Activated T-cell treated with anti-CD3 and anti-CD28 coated beads, Interleukin-2, amount 50 U/mL, for 4 hours (primary cell): ENCODE measurements around the gene ACTN1. TPM values are rescaled to one million over a fixed set of nuclear protein-coding genes. Genes with fewer than 3 reads are reported as not detected.
"Not testable (repeated sequence)": the region's sequence is repeated elsewhere in the genome, so short reads cannot be mapped to it uniquely, and the experiment has no call there.

Source experiments
- ATAC-seq, 2 donors: fragments of 200-7000 bp; cut with Tn5 transposase; one replicate each; pipeline ENCODE4 v1.10.0; 2021
- DNase-seq: peaks from one replicate; pipeline ENCODE4 v3.0.0-alpha.2; 2020
- H3K27me3 Mint-ChIP-seq: one replicate; pipeline ENCODE4 v1.8.0; 2021; ENCODE audit warnings: low read depth, mixed read lengths
- H3K36me3 Mint-ChIP-seq: one replicate; pipeline ENCODE4 v1.8.0; 2022; ENCODE audit warnings: mixed read lengths; ENCODE audit not compliant: insufficient read depth
- H3K4me1 Mint-ChIP-seq: one replicate; pipeline ENCODE4 v1.8.0; 2021; ENCODE audit warnings: low read depth, mixed read lengths
- H3K4me3 Mint-ChIP-seq: one replicate; pipeline ENCODE4 v1.8.0; 2021; ENCODE audit warnings: mild to moderate bottlenecking, moderate library complexity, mixed read lengths
- H3K9me3 Mint-ChIP-seq: one replicate; pipeline ENCODE4 v1.8.0; 2021; ENCODE audit warnings: mixed read lengths
- total RNA-seq, 3 donors: library from RNA; stranded (reverse); gene quantifications; one replicate each; pipeline ENCODE4 v1.2.1, GENCODE V29; 2021

ACTN1 gene
- total RNA-seq, 3 donors from 2014 or later, result 47.0 to 77.1 (median 56.2) TPM

DNA sequence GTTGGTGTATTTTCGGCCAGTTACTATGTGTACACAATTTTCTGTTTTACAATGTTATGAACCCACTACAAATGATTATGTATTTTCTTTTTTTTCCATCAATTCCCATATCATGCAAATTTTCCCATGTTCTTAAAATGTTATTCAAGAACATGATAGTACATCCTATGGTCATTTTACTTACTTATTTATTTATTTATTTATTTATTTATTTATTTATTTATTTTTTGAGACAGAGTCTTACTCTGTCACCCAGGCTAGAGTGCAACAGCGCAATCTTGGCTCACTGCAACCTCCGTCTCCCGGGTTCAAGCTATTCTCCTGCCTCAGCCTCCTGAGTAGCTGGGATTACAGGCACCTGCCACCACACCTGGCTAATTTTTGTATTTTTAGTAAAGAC, 131.5 kb downstream of the ACTN1 start:
- not testable (repeated sequence) for H3K36me3 Mint-ChIP-seq, H3K27me3 Mint-ChIP-seq, ATAC-seq, DNase-seq, H3K9me3 Mint-ChIP-seq, H3K4me3 Mint-ChIP-seq
- H3K4me1 Mint-ChIP-seq, result peaks cover 11% of the 10 kb centered on the region

DNA sequence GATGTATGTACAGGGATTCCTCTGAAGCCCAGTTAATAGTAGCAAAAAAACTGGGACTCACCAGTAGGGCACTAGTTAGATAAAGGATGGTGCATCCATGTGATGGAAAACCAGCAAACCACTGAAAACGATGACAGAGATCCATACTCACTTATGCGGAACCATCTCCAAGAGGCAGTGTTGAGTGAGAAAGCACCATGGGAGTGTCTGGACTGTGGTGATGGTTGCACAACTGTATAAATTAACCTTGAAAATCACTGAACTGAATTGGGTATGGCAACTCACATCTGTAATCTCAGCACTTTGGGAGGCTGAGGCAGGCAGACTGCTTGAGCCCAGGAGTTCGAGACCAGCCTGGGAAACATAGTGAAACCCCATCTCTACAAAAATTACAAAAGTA, 132.6 kb downstream of the ACTN1 start:
- Mint-ChIP-seq H3K27me3 (no peaks in the 10 kb centered on the region), H3K9me3 (no peaks in the 10 kb centered on the region), H3K4me1 (peaks cover 19% of the 10 kb centered on the region), H3K4me3 (no peak overlapping the region), H3K36me3 (no peaks in the 10 kb centered on the region)
- no peak for DNase-seq
- ATAC-seq, result no peak

DNA sequence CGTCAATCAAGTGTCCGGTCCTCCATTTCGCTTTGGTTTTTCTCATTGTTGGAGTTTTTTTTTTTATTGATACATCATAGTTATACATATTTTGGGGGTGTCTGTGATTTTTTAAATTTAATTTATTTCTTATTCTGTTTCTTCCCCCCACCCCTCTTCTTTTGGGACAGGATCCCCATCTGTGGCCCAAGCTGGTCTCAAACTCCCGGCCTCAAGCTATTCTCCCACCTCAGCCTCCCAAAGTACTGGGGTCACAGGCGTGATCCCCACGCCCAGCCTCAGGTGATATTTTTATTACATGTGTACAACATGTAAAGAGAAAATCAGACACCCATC, 134.9 kb downstream of the ACTN1 start:
- no peak for ATAC-seq
- Mint-ChIP-seq H3K27me3 (no peaks in the 10 kb centered on the region), H3K4me1 (peaks cover 31% of the 10 kb centered on the region), H3K36me3 (no peaks in the 10 kb centered on the region), H3K4me3 (no peak overlapping the region), H3K9me3 (peaks cover 3% of the 10 kb centered on the region)
- DNase-seq, result no peak

DNA sequence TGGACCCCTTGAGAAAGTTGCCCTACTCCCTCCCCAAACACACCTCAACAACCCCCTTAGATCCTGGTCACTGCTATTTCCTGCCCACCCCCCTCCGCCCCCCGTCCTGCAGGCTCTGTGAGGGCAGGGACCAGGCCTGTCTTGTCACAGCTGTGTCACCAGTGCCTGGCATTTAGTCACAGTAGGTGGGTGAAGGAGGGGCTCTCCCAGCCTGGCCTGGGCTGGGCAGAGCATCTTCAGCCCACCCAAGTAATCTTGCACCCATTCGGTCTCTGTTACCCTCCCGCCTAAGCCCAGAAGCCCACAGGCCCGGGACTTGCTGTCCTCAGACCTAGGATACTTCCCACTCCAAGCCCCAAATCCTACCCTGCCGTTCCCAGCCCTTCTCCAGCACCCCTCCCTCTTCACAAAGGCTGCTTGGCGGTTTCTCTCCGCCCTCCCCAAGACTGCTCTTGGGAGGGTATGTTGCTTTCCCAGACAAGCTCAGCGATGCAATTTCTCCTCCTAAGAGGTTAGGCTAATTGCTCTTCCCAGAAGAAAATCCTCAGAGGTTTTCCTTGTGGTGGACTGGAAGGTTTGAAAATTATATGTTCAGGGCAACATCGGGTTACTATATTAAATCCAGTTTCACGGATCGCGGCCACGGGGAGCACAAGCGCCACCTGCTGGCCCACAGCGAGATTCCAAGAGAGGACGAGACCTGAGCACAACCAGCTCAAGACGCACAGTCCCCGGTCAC, 135.5 kb downstream of the ACTN1 start:
- peaks cover 3% of the 10 kb centered on the region for H3K9me3 Mint-ChIP-seq
- no peaks in the 10 kb centered on the region for H3K27me3 Mint-ChIP-seq
- peak overlapping the region; percentile 16 for H3K4me3 Mint-ChIP-seq
- peaks cover 35% of the 10 kb centered on the region for H3K4me1 Mint-ChIP-seq
- ATAC-seq, result peak; percentile 57 to 66
- DNase-seq, result peak; percentile 78
- no peaks in the 10 kb centered on the region for H3K36me3 Mint-ChIP-seq

DNA sequence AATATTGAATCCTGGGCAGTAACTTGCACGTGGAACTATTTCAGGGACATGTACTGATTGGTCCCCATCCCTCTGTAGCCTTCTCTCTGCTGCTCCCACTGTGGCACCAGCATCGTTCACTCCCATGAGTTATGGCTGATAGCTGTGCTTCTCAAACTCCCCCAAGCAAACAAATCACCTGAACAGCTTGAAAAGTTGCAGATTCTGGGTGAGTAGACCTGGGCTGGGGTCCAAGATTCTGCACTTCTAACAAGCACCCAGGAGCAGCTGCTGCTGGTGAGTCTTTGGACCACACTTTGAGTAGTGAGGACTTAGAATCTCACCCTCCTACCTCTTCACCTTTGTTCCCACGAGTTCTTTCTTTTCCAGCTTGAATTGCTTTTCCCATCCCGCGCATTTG, 136.8 kb downstream of the ACTN1 start:
- Mint-ChIP-seq H3K36me3 (no peaks in the 10 kb centered on the region), H3K4me1 (peaks cover 35% of the 10 kb centered on the region), H3K27me3 (no peaks in the 10 kb centered on the region), H3K9me3 (peaks cover 3% of the 10 kb centered on the region), H3K4me3 (no peak overlapping the region)
- no peak for DNase-seq
- ATAC-seq, result no peak

DNA sequence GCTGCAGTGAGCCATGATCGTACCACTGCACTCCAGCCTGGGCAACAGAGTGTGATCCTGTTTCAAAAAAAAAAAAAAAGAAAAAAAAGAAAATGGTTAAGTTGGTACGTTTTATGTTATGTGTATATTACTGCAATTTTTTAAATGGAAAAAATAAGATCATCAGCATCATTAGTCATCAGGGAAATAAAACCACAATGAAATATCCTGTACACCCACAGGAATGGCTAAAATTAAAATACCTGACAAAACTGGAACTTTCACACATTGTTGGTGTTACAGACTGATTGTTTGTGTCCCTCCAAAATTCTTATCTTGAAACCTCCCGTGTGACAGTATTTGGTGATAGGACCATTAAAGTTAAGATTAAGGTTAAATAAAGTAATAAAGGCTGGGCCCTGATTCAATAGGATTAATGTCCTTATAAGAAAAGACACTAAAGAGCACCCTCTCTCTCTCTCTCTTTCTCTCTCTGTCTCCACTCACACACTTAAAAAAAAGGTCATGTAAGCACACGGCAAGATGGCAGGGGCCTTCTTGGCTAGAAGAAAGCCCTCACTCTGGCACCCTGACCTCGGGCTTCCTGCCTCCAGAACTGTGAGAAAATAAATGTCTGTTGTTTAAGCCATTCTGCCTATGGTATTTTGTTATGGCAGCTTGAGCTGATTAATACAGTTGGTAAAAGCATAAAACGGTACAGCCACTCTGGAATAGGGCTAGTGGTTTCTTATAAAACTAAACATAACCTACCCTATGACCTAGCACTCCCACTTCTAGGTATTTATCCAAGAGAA, 137.9 kb downstream of the ACTN1 start:
- DNase-seq (no peak), ATAC-seq (peak; percentile 16 to 20)
- Mint-ChIP-seq H3K36me3 (peaks cover 3% of the 10 kb centered on the region), H3K27me3 (no peaks in the 10 kb centered on the region), H3K4me1 (peaks cover 35% of the 10 kb centered on the region), H3K9me3 (peaks cover 8% of the 10 kb centered on the region), H3K4me3 (no peak overlapping the region)

DNA sequence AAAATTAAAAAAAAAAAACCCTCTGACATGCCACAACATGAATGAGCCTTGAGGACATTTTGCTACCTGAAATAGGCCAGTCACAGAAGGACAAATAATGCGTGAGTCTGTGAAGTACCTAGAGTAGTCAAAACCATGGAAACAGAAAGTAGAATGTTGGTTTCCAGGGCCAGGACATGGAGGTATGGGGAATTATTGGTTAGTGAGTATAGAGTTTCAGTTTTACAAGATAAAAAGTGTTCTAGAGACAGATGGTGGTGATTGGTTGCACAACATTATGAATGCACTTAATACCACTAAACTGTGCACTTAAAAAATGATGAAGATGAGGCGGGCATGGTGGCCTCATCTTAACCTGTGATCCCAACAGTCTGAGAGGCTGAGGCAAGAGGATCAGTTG, 138.6 kb downstream of the ACTN1 start:
- Mint-ChIP-seq H3K9me3 (peaks cover 15% of the 10 kb centered on the region), H3K36me3 (peaks cover 6% of the 10 kb centered on the region), H3K4me3 (peak overlapping the region; percentile 47), H3K4me1 (peaks cover 40% of the 10 kb centered on the region), H3K27me3 (no peaks in the 10 kb centered on the region)
- DNase-seq, result no peak
- ATAC-seq, result peak; percentile 80 to 84

DNA sequence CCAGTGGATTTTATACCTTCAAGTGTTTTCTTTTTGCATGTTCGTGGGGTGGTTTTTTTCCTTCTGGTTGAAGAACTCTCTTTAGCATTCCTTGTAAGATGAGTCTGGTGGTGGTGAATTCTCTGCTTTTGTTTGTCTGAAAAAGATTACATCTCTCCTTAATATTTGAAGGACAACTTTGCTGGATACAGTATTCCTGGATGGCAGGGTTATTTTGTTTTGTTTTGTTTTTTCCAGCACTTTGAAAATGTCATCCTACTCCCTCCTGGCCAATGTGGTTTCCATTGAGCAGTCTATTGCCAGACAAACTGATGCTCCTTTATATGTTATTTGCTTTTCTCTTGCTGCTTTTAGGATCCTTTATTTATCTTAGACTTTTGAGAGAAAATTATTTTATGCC, 143.0 kb downstream of the ACTN1 start:
- no peaks in the 10 kb centered on the region for H3K27me3 Mint-ChIP-seq

DNA sequence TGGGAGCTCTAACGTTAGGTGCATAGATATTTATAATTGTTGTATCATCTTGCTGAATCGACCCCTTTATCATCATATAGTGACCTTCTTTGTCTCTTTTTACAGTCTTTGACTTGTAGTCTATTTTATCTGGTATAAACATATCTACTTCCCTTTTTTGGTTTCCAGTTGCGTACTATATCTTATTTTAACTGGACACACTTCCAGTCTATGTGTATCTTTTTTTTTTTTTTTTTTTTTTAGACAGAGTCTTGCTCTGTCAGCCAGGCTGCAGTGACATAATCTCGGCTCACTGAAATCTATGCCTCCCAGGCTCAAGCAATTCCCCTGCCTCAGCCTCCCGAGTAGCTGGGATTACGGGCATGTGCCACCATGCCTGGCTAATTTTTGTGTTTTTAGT, 144.3 kb downstream of the ACTN1 start:
- DNase-seq, result no peak

More for the DNA sequence above, 143.0 kb downstream of the ACTN1 start:
- H3K36me3 Mint-ChIP-seq, result peaks cover 6% of the 10 kb centered on the region
- ATAC-seq (no peak), DNase-seq (no peak)
- peaks cover 18% of the 10 kb centered on the region for H3K4me1 Mint-ChIP-seq
- peaks cover 26% of the 10 kb centered on the region for H3K9me3 Mint-ChIP-seq
- H3K4me3 Mint-ChIP-seq, result no peak overlapping the region

DNA sequence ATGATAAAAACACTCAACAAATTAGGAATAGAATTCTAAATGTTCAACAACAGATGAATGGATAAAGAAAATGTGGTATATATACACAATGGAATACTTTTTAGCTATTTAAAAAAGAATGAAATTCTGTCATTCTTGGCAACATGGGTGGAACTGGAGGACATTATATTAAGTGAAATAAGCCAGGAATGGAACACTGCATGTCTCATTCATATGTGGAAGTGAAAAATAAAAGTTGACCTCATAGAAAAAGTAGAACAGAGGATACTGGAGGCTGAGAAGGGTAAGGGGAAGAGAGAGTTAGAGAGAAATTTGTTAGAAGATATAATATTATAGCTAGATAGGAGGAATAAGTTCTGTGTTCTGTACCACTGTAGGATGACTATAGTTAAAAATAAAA, 150.4 kb downstream of the ACTN1 start:
- no peaks in the 10 kb centered on the region for H3K27me3 Mint-ChIP-seq
- ATAC-seq (no peak), DNase-seq (no peak)
- peaks cover 4% of the 10 kb centered on the region for H3K4me1 Mint-ChIP-seq
- no peaks in the 10 kb centered on the region for H3K36me3 Mint-ChIP-seq
- H3K4me3 Mint-ChIP-seq, result no peak overlapping the region
- peaks cover 8% of the 10 kb centered on the region for H3K9me3 Mint-ChIP-seq

More for the DNA sequence above, 144.3 kb downstream of the ACTN1 start:
- H3K4me3 Mint-ChIP-seq, result no peak overlapping the region
- ATAC-seq, result no peak
- no peaks in the 10 kb centered on the region for H3K27me3 Mint-ChIP-seq
- peaks cover 9% of the 10 kb centered on the region for H3K4me1 Mint-ChIP-seq
- peaks cover 26% of the 10 kb centered on the region for H3K9me3 Mint-ChIP-seq
- peaks cover 6% of the 10 kb centered on the region for H3K36me3 Mint-ChIP-seq

DNA sequence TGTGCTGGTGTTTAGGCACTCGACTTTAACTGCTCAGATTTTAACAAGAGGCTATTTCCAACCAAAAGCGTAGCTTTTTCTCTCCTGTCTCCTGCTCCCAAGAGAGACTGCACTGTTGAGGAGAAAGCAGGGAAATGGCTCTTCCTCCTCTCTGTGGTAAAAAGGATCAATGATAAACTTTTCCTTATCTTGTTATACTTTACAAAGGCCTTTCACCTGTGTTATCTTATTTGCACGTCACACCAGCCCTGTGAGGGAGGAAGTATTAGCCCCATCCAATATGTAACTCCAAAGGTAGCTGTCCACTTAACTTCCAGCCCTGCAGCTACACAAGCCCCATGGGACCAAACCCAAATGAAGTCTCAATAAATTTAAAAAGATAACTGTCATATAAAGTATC, 153.4 kb downstream of the ACTN1 start:
- peaks cover 16% of the 10 kb centered on the region for H3K4me1 Mint-ChIP-seq
- no peaks in the 10 kb centered on the region for H3K36me3 Mint-ChIP-seq
- no peaks in the 10 kb centered on the region for H3K9me3 Mint-ChIP-seq
- H3K27me3 Mint-ChIP-seq, result no peaks in the 10 kb centered on the region
- DNase-seq (no peak), ATAC-seq (no peak)
- H3K4me3 Mint-ChIP-seq, result no peak overlapping the region

DNA sequence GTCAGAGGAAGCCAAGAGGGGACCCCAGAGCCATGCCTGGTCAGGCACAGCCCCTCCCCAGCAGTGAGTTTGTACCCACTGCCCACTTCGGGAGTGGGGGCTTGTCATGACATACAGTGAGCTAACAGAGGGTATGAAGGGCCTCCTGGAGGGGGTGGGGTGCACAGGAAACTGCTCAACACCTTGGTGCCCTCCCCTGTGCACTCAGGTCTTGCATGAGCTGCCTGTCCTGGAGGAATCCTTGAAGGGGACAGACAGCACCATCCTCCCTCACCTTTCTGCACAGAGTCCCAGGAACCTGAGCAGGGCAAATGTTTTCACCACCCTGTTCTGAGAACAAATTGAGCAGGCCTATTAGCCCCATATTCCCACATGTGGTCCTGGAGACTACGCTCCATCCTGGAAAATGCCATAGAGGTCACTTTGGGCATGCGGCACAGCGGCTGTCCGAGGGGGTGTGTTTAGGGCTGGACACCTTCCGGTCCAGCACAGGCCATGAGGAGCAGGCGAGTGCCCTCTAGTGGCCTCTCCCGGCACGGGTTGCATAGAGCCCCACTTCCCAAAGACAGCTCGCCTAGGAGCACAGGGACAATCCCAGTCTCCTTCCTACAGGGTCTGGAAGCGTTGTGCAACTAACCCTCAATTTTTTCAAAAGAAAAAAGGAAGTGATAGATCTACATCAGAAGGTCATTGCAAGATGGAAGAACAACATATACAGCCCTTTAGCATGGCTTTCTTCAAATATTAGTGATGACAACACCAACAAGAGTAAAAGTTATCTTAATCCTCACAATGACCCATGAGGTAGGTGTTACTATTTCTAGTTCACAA, 154.4 kb downstream of the ACTN1 start:
- no peaks in the 10 kb centered on the region for H3K9me3 Mint-ChIP-seq
- DNase-seq, result no peak
- no peaks in the 10 kb centered on the region for H3K27me3 Mint-ChIP-seq
- no peak overlapping the region for H3K4me3 Mint-ChIP-seq
- H3K4me1 Mint-ChIP-seq, result peaks cover 26% of the 10 kb centered on the region
- ATAC-seq, result peak; percentile 42 to 55
- no peaks in the 10 kb centered on the region for H3K36me3 Mint-ChIP-seq

DNA sequence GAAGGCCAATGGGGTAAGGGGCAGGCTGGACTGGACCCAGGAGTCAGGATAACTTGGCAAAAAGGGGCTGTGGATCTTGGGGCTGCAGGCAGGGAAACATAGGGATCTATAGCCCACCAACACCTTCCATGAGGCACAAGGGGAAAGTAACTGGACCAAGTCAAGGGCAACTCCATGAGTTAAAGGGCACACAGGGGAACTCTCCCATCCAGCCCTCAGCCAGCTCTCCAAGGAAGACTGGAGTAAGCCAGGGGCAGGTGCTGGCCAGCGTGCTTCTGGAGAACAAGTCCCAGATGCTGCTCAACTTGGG, 154.9 kb downstream of the ACTN1 start:
- no peak for ATAC-seq
- Mint-ChIP-seq H3K36me3 (no peaks in the 10 kb centered on the region), H3K27me3 (no peaks in the 10 kb centered on the region), H3K9me3 (no peaks in the 10 kb centered on the region), H3K4me3 (no peak overlapping the region), H3K4me1 (peaks cover 32% of the 10 kb centered on the region)
- DNase-seq, result no peak
